ENCODE data around the gene PRRT2.
"Not testable (repeated sequence)": the region's sequence is repeated elsewhere in the genome, so short reads cannot be mapped to it uniquely, and the experiment has no call there.

PRRT2 gene

DNA sequence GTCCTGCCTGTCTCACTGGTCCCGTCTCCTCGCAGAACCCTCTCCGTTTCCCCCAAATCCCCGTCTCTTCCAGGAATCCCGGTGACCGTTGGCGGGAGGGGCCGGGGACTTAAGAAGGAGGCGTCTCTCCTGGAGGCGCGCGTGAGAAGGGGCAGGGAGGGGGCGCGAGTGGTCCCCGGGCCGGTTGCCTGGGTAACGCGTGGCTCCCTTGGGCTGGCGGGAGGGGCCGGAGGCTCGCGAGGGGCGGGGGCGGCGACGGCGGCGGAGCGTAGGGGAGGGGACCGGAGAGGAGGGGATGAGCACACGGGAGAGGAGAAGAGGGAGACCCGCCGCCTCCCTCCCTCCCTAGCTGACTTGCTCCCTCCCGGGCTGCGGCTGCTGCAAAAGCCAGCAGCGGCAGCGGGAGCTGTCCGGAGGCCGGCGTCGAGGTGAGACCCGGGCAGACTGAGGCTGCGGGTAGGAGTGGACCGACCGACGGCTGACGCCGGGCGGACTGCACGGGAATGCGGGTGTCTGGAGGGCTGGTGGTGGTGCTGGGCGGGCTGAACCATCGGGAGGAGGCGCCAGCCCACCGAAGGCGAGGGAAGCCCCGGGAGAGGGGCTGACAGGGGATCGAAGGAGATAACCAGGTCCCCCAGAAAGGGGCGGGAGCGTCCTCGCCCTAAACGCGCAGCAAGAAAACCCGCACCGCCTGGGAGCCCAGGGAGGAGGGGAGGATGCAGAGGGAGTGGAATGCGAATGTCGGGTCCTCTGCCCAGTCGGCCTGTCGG lies at the start of gene PRRT2:
Gene PRRT2 (plus strand): TSS at position 298 of the 770 bp plus-strand sequence. CDS start 862 bp downstream, outside the sequence.
- no peak for DNase-seq

DNA sequence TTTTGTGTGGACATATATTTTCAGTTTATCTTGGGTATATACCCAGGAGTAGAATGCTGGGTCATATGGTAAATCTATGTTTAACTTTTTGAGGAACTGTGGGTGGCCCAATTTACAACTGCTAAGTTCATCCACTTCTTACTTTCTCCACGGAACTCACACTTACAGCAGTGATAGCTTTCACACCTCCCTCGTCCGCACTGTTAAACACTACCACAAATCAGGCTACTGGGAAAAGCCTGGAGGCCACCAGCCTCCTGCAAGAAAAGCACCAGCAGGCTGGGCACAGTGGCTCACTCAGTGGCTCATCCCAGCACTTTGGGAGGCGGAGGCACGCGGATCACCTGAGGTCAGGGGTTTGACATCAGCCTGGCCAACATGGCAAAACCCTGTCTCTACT lies 48.7 kb upstream of the PRRT2 start:
- DNase-seq: no peak

- DNase-seq: no peak
These were observed 46.6 kb upstream of the PRRT2 start for GRCh38 chr16:29765167-29766032.

- no peak for DNase-seq
These were observed 45.4 kb upstream of the PRRT2 start for GRCh38 chr16:29766571-29766970.

DNA sequence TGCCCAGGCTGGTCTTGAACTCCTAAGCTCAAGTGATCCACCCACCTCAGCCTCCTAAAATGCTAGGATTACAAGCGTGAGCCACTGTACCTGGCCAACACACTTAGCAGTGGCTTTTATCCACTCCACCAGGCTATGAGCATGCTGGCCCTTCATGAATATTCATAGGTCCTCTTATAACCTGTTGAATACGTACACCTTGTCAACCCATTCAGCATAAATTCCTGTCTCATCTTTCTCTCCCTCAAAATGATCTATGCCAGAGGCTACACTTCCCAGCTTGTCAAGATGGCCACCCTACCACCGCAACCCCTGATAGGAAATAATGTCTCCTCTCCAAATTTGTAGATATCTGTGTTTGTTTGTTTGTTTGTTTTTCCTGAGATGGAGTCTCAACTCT lies 44.9 kb upstream of the PRRT2 start:
- DNase-seq: no peak

- no peak for DNase-seq
These were observed 42.5 kb upstream of the PRRT2 start for GRCh38 chr16:29769507-29769906.

DNA sequence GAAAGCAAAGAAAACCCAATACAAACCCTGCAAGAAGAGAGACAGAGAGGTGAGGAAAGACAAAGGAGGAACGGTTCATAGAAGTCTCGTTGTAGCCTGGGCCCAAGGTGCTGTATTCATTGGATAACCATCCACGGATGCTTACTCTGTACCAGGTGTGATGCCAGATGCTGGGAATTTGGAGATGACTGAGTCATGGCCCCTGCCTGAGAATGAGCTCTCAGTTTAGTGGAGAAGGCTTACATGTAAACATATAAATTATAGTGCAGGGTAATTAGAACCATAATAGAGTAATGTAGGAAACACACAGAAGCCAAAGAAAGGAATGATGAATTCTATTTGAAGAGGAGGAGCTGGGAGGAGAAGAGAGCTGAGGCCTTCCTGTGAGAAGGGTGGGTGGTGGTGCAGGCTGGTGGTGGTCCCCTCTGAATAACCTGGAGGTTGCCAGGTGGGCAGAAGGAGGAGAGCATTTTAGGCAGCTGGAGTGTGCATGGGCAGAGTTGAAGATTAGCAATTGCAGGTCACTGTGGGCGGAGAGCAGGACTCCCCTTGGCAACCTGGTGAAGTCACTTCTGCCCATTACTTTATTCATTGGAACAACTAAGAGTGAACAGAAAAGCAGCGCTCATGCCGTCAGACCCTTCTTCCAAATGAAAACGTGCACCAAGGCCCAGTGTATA lies 41.6 kb upstream of the PRRT2 start:
- DNase-seq: no peak

- DNase-seq: not testable (repeated sequence)
These were observed 39.7 kb upstream of the PRRT2 start for GRCh38 chr16:29772330-29772729.

DNA sequence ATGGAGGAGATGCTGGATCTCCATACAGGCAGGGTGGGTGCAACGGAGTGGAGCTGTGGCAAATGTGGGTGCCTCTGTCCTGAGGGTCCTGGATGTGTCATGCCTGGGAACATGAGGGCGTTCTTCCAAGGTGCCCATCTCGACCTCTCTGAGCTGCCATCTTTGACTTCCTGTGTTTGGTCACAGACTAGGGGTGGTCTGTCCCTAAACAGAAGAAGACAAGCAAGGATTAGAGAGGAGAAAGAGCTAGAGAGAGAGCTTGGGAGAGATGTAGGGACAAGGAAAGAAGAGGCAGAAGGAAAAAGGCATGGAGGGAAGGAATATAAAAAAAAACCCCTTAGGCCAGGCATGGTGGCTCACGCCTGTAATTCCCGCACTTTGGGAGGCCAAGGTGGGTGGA lies 37.3 kb upstream of the PRRT2 start:
- no peak for DNase-seq

GRCh38 chr16:29775742-29776408 lies 36.1 kb upstream of the PRRT2 start:
- DNase-seq: no peak

DNA sequence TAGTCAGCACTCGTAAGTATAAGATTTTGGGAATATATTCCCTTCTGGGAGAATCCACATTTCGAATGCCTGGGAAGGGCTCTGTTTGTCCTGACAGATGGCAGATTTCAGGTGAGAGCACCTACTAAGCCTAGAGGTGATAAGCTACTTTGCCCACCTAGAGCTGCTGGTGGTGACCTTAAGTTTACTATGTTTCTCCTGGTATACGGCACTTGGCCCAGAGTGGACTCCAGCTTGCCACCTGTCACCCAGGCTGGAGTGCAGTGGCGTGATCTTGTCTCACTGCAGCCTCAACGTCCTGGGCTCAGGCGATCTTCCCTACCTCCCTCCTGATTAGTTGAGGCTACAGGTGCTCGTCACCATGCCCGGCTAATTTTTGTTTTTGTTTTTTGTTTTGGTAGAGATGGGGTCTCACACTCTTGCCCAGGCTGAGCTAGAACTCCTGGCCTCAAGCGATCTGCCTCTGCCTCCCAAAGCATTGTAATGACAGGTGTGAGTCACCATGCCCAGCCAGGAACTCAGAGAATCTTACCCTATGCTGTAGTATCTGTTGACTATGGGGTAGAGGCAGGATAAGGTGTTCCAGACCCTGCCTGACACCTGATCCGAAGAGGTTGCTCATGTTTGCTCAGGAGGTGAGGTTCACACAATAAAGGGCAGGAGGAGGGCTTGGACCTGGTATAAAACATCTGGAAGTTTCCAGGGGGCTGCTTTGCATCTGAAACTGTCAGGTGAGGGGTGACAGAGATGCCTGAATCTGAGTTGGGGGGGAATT lies 34.2 kb upstream of the PRRT2 start, which contains the start of gene ZG16:
Gene ZG16 (plus strand): TSS at position 681 of the 775 bp plus-strand sequence. CDS start 1,011 bp downstream, outside the sequence.
- no peak for DNase-seq

- no peak for DNase-seq
These were observed 32.5 kb upstream of the PRRT2 start for GRCh38 chr16:29779474-29779873.

- not testable (repeated sequence) for DNase-seq
These were observed 28.7 kb upstream of the PRRT2 start for GRCh38 chr16:29783094-29783953.

DNA sequence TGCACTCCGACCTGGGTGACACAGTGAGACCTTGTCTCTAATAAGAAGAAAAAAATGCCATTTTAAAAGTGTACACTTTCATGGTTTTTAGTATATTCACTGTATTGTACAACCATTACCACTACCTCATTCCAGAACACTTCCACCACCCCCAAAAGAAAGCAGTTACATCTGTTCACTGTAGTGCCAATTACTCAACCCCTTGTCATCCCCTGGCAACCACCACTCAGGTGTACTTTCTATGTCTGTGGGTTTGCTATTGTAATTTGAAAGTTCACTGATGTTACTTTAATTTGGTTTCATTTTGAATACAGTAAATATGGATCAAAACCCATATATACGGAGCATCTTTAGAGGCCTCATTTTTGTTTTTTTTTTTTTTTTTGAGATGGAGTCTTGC lies 27.8 kb upstream of the PRRT2 start:
- DNase-seq: no peak

DNA sequence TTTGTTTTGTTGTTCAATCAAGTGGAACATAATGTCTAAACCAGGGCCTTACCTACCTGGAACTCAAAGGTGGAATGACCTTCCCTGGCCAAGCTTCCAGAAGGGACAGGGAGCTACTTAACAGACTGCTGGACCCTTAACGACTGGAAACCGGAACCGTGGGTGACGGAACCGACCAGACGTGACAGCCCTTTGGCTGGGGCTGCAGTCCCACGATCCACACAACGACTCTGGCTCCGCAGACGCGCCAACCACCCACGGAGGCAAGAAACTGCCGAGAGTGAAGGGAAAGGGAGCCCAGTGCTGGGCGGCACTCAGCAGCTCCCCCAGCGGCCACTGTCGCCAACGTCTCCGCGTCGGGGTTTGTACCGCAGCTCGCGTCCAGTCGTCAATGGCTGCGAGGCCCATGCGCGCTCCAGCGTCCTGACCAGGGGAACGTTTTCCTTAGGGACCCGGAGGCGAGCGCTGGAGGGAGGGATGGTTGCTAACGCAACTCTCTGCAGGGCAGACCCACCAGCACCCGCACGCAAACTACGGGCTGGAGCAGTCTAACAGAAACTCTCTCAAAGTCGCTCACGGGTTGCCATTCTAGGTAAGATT lies 27.0 kb upstream of the PRRT2 start:
- DNase-seq: no peak

- not testable (repeated sequence) for DNase-seq
These were observed 24.8 kb upstream of the PRRT2 start for GRCh38 chr16:29787155-29787554.

DNA sequence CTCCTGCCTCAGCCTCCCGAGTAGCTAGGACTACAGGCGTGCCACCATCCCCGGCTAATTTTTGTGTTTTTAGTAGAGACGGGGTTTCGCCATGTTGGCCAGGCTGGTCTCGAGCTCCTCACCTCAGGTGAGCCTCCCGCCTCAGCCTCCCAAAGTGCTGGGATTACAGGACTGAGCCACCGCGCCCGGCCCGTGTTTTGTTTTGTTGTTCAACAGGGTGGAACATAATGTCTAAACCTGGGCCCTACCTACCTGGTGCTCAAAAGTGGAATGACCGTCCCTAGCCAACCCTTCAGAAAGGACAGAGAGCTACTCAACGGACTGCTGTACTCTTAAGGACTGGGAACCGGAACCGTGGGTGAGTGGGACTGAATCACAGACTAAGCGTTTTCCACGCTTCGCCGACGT lies 22.2 kb upstream of the PRRT2 start:
- DNase-seq: no peak

GRCh38 chr16:29790183-29790948 lies 21.6 kb upstream of the PRRT2 start, which contains the start of gene KIF22:
Gene KIF22, plus strand, starts transcription at chr16:29790751. Its CDS starts 9 bp downstream, at chr16:29790760.
- DNase-seq: peak; percentile 95 to 98
